Esophagus muscularis mucosa (tissue), 4 donors: ENCODE data around the gene GADL1. TPM values are rescaled to one million over a fixed set of nuclear protein-coding genes. Genes with fewer than 3 reads are reported as not detected.

Experiments used
- DNase-seq: peaks from one replicate; pipeline ENCODE4 v3.0.0-alpha.2; 2017; ENCODE audit errors: extremely low spot score
- H3K27ac ChIP-seq, 4 donors: fragments of 200-600 bp; sonication (generic); replicated peaks in 1 of 4; 1 replicate in 3 of 4; 2 replicates in 1 of 4; pipeline ENCODE4 v1.5.1; 2016 to 2019; ENCODE audit warnings: mild to moderate bottlenecking in 1 of 4
- H3K27me3 ChIP-seq, 4 donors: fragments of 200-600 bp; sonication (generic); one replicate each; pipeline versions ENCODE4 v1.5.1 to v1.6.0; 2016 to 2019
- H3K36me3 ChIP-seq, 4 donors: fragments of 200-600 bp; sonication (generic); one replicate each; pipeline ENCODE4 v1.5.1; 2016 to 2019
- H3K4me1 ChIP-seq, 4 donors: fragments of 200-600 bp; sonication (generic); one replicate each; pipeline ENCODE4 v1.5.1; 2016 to 2019
- H3K4me3 ChIP-seq, 4 donors: fragments of 200-600 bp; sonication (generic); 1 replicate in 2 of 4; 2 replicates in 2 of 4; pipeline ENCODE4 v1.5.1; 2016 to 2019; ENCODE audit warnings: mild to moderate bottlenecking in 4 of 4, moderate library complexity in 1 of 4
- H3K9me3 ChIP-seq, 4 donors: fragments of 200-600 bp; sonication (generic); 1 replicate in 3 of 4; 2 replicates in 1 of 4; pipeline ENCODE4 v1.5.1; 2016 to 2019
- EP300 ChIP-seq: sonication (generic); formaldehyde crosslinking; IDR thresholded peaks from one replicate; pipeline ENCODE4 v1.6.1; 2017; ENCODE audit warnings: antibody characterized with exemption
- POLR2A ChIP-seq: fragments of 450-650 bp; IDR thresholded peaks from one replicate; pipeline ENCODE4 v1.6.1; 2017; ENCODE audit warnings: antibody characterized with exemption, moderate library complexity, mild to moderate bottlenecking, low read depth
- POLR2AphosphoS5 ChIP-seq, 2 donors: sonication (generic); formaldehyde crosslinking; IDR thresholded peaks; one replicate each; pipeline ENCODE4 v1.6.1; 2017; ENCODE audit warnings: antibody characterized with exemption in 2 of 2
- WGBS: methylation state at CpG from one replicate; pipeline ENCODE4 v1.1.5; 2018; 5-methylcytosine and 5-hydroxymethylcytosine counted together
- intact Hi-C: fragments of 100-400 bp; cut with DNase I; formaldehyde crosslinking; loops from one replicate; pipeline ENCODE4 v1.15.1; 2023
- total RNA-seq, 4 donors: library from RNA; depleted of rRNA; stranded (reverse); fragments of >200 nt; gene quantifications; one replicate each; pipeline versions ENCODE4 v1.1.0 to v1.2.1, GENCODE V29; 2016
- TF ChIP-seq, protein P1 (sequence below), 3 experiments: fragments of 200-600 bp in 2 of 3; fragments of 450-650 bp in 1 of 3; sonication (generic) in 2 of 3; IDR thresholded peaks; one replicate each; pipeline ENCODE4 v1.5.1; 2017 to 2019; ENCODE audit warnings: antibody characterized with exemption in 3 of 3, mild to moderate bottlenecking in 2 of 3, moderate library complexity in 1 of 3

Gene GADL1
- total RNA-seq, 4 donors from 2014 or later = 1.7 to 4.6 (median 3.0) TPM

DNA sequence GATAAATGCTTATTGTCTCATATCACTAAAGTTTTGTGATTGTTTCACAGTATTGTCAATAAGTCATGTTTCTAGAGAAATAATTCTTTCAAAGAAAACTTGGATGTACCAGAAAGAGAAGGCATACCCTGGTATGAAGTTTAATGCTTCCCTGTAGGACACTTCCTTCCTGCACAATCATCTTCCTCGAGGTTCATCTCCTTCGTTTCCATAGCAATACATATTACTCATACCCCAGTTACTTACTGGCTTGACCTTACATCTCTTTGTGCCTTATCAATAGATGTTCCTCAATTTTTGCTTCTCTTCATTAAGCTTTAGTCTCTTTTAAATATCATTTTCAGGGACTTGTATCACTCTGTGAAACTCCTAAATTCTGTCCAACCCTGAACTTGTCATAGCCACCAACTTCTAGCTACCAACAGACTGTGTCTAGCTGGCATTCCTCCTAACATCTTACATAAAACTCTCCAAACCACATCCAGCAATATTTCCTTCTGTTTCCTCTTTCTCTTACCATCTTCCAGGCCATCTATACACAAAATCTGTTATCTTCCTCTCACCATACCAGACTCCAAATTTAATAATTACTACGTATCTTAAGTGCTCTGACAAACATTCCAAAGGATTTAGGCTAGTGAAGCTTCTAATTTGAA is 134.3 kb downstream of the GADL1 start:
- H3K4me3 ChIP-seq = no peak overlapping the region
- no peaks in the 10 kb centered on the region for H3K9me3 ChIP-seq
- no peak for DNase-seq
- no peak overlapping the region for H3K27ac ChIP-seq
- no peaks in the 10 kb centered on the region for H3K36me3 ChIP-seq
- intact Hi-C loops = loop anchor here (10.0 kb wide), 1 partner anchor 1005 kb away; no protein-coding TSS in a partner anchor
- WGBS = 65% methylated on average over 3 of the region's 3 CpGs
- no peaks in the 10 kb centered on the region for H3K27me3 ChIP-seq
- TF ChIP-seq, protein P1, sequence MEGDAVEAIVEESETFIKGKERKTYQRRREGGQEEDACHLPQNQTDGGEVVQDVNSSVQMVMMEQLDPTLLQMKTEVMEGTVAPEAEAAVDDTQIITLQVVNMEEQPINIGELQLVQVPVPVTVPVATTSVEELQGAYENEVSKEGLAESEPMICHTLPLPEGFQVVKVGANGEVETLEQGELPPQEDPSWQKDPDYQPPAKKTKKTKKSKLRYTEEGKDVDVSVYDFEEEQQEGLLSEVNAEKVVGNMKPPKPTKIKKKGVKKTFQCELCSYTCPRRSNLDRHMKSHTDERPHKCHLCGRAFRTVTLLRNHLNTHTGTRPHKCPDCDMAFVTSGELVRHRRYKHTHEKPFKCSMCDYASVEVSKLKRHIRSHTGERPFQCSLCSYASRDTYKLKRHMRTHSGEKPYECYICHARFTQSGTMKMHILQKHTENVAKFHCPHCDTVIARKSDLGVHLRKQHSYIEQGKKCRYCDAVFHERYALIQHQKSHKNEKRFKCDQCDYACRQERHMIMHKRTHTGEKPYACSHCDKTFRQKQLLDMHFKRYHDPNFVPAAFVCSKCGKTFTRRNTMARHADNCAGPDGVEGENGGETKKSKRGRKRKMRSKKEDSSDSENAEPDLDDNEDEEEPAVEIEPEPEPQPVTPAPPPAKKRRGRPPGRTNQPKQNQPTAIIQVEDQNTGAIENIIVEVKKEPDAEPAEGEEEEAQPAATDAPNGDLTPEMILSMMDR (IDR thresholded peaks at IDR 0.05) = no peak
- TF ChIP-seq POLR2AphosphoS5 (IDR thresholded peaks at IDR 0.05) = no peak
- no peak for TF ChIP-seq POLR2A
- TF ChIP-seq EP300 = no peak
- H3K4me1 ChIP-seq = peaks cover 0 to 23% (median 10%) of the 10 kb centered on the region in 4 donors

DNA sequence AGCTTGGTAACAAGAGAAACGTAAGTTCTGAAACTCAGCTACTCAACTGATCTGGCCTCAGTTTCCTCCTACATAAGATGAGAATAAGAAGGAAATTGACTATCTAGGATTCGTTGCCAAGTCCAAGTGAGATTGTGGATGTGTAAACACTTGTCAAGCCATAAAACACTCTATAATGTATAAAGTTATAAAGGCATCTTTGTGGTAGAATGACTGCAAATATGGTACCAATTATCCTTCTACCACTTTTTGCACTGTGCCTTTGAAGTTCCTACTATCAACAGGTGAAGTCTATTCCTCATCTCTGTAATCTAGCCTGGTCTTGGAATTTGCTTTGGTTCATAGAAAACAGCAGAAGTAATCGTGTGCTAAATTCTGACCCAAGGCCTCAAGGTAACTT is 138.2 kb downstream of the GADL1 start:
- no peak overlapping the region for H3K4me3 ChIP-seq
- 87% methylated on average over 3 of the region's 3 CpGs for whole genome bisulfite sequencing
- intact Hi-C loops = no loop called here
- peaks cover 0 to 35% (median 23%) of the 10 kb centered on the region in 4 donors for H3K4me1 ChIP-seq
- H3K9me3 ChIP-seq = no peaks in the 10 kb centered on the region
- no peaks in the 10 kb centered on the region for H3K36me3 ChIP-seq
- no peak for DNase-seq
- TF ChIP-seq, protein P1 (IDR thresholded peaks at IDR 0.05) = no peak
- TF ChIP-seq POLR2A (no peak), POLR2AphosphoS5 (IDR thresholded peaks at IDR 0.05) (no peak), EP300 (no peak)
- no peak overlapping the region for H3K27ac ChIP-seq
- no peaks in the 10 kb centered on the region for H3K27me3 ChIP-seq

DNA sequence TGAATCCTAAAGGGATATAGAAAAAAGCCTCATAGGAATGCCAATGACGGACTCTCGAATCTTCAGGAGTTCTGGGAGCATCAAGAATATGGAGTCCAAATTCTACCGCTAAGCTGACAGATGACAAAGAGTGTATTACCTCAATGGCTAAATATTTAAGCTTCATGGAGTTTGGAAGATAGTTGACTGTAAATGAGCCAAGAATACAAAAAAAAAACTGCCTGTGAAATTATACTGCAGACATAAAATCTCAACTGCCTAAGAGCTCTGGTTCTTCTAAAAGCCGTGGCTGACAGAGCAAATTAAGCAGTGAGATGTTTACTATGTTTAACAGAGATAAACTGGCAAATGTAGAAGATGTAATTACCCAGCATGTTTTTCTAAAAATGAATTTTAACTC is 140.0 kb downstream of the GADL1 start:
- no peak for DNase-seq
- H3K27ac ChIP-seq = peak overlapping the region in 2 of 4 donors; percentile 7 to 30
- intact Hi-C loops = loop anchor here (5.0 kb wide), 1 partner anchor 642 kb away; no protein-coding TSS in a partner anchor

DNA sequence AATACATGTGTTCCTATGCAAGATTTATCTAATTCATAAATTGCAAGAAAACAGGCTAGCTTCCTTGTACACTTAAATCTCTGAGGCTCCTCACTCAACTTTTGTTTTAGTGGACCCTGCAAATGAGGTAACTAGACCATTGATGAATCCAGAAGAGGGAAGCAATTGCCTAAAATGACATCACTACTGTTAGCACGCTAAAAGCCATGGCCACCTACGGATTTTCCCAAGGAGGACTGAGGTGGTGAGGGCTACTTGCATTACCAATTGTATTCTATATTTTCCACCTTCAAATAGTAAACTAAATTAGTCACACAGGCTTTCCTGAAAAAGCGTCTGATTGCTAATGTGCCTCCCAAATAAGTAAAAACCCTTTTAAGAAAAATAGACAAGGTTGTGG is 140.7 kb downstream of the GADL1 start:
- Histone ChIP-seq H3K27me3 (no peaks in the 10 kb centered on the region), H3K9me3 (no peaks in the 10 kb centered on the region), H3K4me1 (peaks cover 0 to 36% (median 32%) of the 10 kb centered on the region in 4 donors), H3K4me3 (no peak overlapping the region), H3K36me3 (no peaks in the 10 kb centered on the region), H3K27ac (peak overlapping the region in 1 of 4 donors; percentile 30)
- no peak for DNase-seq
- TF ChIP-seq EP300 (no peak), POLR2A (no peak), POLR2AphosphoS5 (IDR thresholded peaks at IDR 0.05) (no peak)
- TF ChIP-seq, protein P1 (IDR thresholded peaks at IDR 0.05) = no peak
- 86% methylated on average over 3 of the region's 3 CpGs for WGBS
- intact Hi-C loops = loop anchor here (5.0 kb wide), 1 partner anchor 641 kb away; no protein-coding TSS in a partner anchor

More for the DNA sequence above, 140.0 kb downstream of the GADL1 start:
- H3K4me3 ChIP-seq = no peak overlapping the region
- no peaks in the 10 kb centered on the region for H3K9me3 ChIP-seq
- 32% methylated on average over 4 of the region's 4 CpGs for WGBS
- H3K36me3 ChIP-seq = no peaks in the 10 kb centered on the region
- H3K4me1 ChIP-seq = peaks cover 0 to 36% (median 25%) of the 10 kb centered on the region in 4 donors
- TF ChIP-seq, protein P1 (IDR thresholded peaks at IDR 0.05) = no peak
- TF ChIP-seq EP300 (no peak), POLR2A (no peak), POLR2AphosphoS5 (IDR thresholded peaks at IDR 0.05) (no peak)
- no peaks in the 10 kb centered on the region for H3K27me3 ChIP-seq
